Measurements from ENCODE around the gene IL24. TPM values are rescaled to one million over a fixed set of nuclear protein-coding genes. Genes with fewer than 3 reads are reported as not detected.

The IL24 gene
- total RNA-seq, 1 donor from 2014 or later: not detected

GRCh38 chr1:206951318-206952100 lies 54.3 kb downstream of the IL24 start:
- peaks cover 4% of the 10 kb centered on the region for H3K9me3 Mint-ChIP-seq

GRCh38 chr1:206952171-206952570 lies 54.9 kb downstream of the IL24 start:
- peaks cover 10% of the 10 kb centered on the region for H3K4me1 Mint-ChIP-seq
- no peak overlapping the region for H3K4me3 Mint-ChIP-seq
- no peak for TF ChIP-seq CTCF (conservative IDR thresholded peaks at IDR 0.05)
- no peak overlapping the region for H3K27ac Mint-ChIP-seq (ENCODE audit: unreplicated experiment)
- peaks cover 3% of the 10 kb centered on the region for H3K27me3 Mint-ChIP-seq (ENCODE audit: low read depth)
- DNase-seq (ENCODE audit: low read depth, low spot score): no peak
- H3K9me3 Mint-ChIP-seq: peaks cover 4% of the 10 kb centered on the region
- no peaks in the 10 kb centered on the region for H3K36me3 Mint-ChIP-seq (ENCODE audit: low read depth)

More at GRCh38 chr1:206951318-206952100, 54.3 kb downstream of the IL24 start:
- no peak for DNase-seq (ENCODE audit: low read depth, low spot score)
- TF ChIP-seq CTCF (conservative IDR thresholded peaks at IDR 0.05): no peak
- Mint-ChIP-seq H3K27me3 (ENCODE audit: low read depth) (peaks cover 3% of the 10 kb centered on the region), H3K4me3 (no peak overlapping the region), H3K36me3 (ENCODE audit: low read depth) (no peaks in the 10 kb centered on the region), H3K4me1 (peaks cover 8% of the 10 kb centered on the region), H3K27ac (ENCODE audit: unreplicated experiment) (no peak overlapping the region)

GRCh38 chr1:206953126-206953525 lies 55.9 kb downstream of the IL24 start:
- TF ChIP-seq CTCF (conservative IDR thresholded peaks at IDR 0.05): no peak
- peaks cover 3% of the 10 kb centered on the region for H3K27me3 Mint-ChIP-seq (ENCODE audit: low read depth)
- peaks cover 4% of the 10 kb centered on the region for H3K9me3 Mint-ChIP-seq
- H3K36me3 Mint-ChIP-seq (ENCODE audit: low read depth): no peaks in the 10 kb centered on the region
- peaks cover 17% of the 10 kb centered on the region for H3K4me1 Mint-ChIP-seq
- no peak overlapping the region for H3K27ac Mint-ChIP-seq (ENCODE audit: unreplicated experiment)
- no peak for DNase-seq (ENCODE audit: low read depth, low spot score)
- H3K4me3 Mint-ChIP-seq: no peak overlapping the region

GRCh38 chr1:206953626-206954025 lies 56.4 kb downstream of the IL24 start:
- H3K27me3 Mint-ChIP-seq (ENCODE audit: low read depth): peaks cover 3% of the 10 kb centered on the region
- H3K4me1 Mint-ChIP-seq: peaks cover 17% of the 10 kb centered on the region
- no peak for TF ChIP-seq CTCF (conservative IDR thresholded peaks at IDR 0.05)
- no peak for DNase-seq (ENCODE audit: low read depth, low spot score)
- H3K4me3 Mint-ChIP-seq: no peak overlapping the region
- H3K27ac Mint-ChIP-seq (ENCODE audit: unreplicated experiment): no peak overlapping the region
- H3K36me3 Mint-ChIP-seq (ENCODE audit: low read depth): no peaks in the 10 kb centered on the region
- peaks cover 4% of the 10 kb centered on the region for H3K9me3 Mint-ChIP-seq

Other genes starting within 250 kb of the IL24 start
- gene MAPKAPK2, start 212.5 kb upstream of the IL24 start, total RNA-seq: 77.7 and 78.7 TPM in 2 replicates
- not detected in 2 replicates for gene IL19, start 126.7 kb upstream of the IL24 start, total RNA-seq
- not detected in 2 replicates for gene IL10, start 124.9 kb upstream of the IL24 start, total RNA-seq
- not detected in 2 replicates for gene IL20, start 31.8 kb upstream of the IL24 start, total RNA-seq
- not detected in 2 replicates for gene FCMR, start 24.5 kb downstream of the IL24 start, total RNA-seq
- not detected in 2 replicates for gene PIGR, start 49.0 kb downstream of the IL24 start, total RNA-seq
- gene FCAMR, start 73.0 kb downstream of the IL24 start, total RNA-seq: not detected in 2 replicates
- 0.30 and 0.37 TPM in 2 replicates for gene C1orf116, start 135.3 kb downstream of the IL24 start, total RNA-seq
- 15.2 and 16.6 TPM in 2 replicates for gene YOD1, start 153.8 kb downstream of the IL24 start, total RNA-seq
- 8.5 and 8.6 TPM in 2 replicates for gene PFKFB2, start 155.8 kb downstream of the IL24 start, total RNA-seq
- not detected in 2 replicates for gene C4BPB, start 191.4 kb downstream of the IL24 start, total RNA-seq
- gene C4BPA, start 206.8 kb downstream of the IL24 start, total RNA-seq: not detected in 2 replicates

All from neural crest cell (in vitro differentiated cells).